VCaP (cell line): ENCODE results near the gene ARHGAP26.

Experiments
- H3K27ac ChIP-seq: fragments of 450-650 bp; 2 replicates; pipeline ENCODE4 v1.5.1; 2017
- TF ChIP-seq, protein P1 (sequence below): fragments of 450-650 bp; conservative IDR thresholded peaks from 2 replicates; pipeline ENCODE4 v1.5.1; 2017; ENCODE audit warnings: mild to moderate bottlenecking, moderate library complexity

The ARHGAP26 gene

DNA sequence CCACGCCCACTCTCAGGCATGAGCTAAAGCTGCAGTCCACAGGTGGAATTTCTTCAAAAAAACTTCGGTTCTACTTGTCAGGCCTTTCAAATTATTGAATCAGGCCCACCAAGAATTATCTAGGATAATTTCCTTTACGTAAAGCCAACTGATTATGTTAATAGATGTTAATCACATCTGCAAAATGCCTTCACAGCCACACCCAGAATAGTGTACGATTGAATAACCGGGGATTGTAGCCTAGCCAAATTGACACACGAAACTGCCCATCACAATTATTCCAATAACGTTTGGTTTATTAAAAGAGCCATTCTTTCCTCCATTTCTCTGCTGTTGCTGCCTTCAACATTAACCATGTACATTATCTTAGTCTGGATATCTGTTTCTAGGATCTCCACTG, 484.6 kb downstream of the ARHGAP26 start:
- H3K27ac ChIP-seq = no peak overlapping the region
- TF ChIP-seq, protein P1, sequence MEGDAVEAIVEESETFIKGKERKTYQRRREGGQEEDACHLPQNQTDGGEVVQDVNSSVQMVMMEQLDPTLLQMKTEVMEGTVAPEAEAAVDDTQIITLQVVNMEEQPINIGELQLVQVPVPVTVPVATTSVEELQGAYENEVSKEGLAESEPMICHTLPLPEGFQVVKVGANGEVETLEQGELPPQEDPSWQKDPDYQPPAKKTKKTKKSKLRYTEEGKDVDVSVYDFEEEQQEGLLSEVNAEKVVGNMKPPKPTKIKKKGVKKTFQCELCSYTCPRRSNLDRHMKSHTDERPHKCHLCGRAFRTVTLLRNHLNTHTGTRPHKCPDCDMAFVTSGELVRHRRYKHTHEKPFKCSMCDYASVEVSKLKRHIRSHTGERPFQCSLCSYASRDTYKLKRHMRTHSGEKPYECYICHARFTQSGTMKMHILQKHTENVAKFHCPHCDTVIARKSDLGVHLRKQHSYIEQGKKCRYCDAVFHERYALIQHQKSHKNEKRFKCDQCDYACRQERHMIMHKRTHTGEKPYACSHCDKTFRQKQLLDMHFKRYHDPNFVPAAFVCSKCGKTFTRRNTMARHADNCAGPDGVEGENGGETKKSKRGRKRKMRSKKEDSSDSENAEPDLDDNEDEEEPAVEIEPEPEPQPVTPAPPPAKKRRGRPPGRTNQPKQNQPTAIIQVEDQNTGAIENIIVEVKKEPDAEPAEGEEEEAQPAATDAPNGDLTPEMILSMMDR = no peak

DNA sequence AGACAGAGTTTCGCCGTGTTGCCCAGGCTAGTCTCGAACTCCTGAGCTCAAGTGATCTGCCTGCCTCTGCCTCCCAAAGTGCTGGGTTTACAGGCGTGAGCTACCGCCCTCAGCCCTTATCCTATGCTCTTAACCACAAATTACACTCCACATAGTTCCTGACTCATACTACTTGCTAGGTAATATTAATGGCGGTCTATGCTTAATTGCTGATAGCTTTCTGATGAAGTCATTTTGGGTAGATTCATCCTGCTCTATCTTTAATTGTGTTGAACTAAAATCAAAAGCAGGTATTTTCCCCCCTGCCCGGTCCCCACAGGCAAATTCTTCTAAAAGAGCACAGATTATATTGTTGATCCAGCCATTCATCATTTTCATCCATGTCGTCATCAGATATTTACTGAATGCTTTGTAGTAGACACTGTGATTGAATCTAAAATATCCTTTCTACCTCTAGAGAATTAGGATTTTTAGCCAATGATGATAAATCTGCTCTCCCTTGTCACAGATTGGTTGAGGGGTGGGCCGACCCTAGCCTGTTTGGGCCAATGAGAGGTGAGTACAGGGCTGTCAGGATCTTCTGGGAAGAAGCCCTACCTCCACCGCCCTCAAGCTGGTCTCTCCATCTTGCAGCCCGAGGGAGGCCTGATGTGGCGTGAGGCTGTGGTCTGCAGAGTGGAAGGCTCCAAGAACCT, 488.5 kb downstream of the ARHGAP26 start:
- TF ChIP-seq, protein P1 = no peak
- no peak overlapping the region for H3K27ac ChIP-seq

DNA sequence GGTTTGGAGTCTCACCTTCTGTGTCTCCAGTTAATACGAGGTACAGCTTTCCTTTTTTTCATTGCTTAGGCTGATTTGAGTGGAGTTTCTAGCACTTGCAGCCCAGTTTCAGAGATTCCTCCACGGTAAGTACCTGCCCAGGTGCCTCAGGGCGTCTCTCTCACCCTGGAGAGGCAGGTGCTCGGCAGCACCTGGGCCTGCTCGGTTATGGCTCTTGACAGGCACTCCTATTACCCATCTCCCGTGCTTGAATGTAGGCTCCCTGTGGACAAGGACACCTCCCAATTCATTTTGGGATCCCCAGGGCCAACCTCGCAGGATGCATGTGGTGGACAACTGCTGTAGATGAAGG, 489.1 kb downstream of the ARHGAP26 start:
- TF ChIP-seq, protein P1 = no peak
- no peak overlapping the region for H3K27ac ChIP-seq

DNA sequence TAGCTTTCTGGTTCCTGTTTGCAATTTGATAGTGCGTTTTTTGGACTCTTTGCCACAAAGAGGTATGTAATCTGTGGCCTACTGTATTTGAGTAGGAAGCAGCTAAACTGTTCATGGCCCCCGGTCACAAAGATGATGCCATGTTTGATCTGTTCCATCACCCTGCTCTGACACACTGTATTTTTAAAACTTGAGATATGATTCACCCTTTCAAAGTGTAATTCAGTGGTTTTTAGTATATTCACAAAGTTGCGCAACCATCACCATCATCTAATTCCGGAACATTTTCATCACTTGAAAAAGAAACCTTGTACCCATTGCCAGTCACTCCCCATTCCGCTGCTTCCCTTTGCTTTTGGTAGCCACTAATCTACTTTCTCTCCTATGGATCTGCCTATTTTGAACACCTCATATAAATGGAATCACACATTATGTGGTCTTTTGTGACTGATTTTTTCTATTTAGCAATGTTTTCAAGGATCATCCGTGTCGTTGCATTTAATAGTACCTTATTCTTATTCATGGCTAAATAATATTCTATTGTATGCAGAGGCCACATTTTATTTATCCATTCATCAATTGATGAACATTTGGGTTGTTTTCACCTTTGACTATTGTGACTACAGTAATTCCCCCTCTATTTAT, 491.7 kb downstream of the ARHGAP26 start:
- no peak overlapping the region for H3K27ac ChIP-seq
- TF ChIP-seq, protein P1 = no peak

DNA sequence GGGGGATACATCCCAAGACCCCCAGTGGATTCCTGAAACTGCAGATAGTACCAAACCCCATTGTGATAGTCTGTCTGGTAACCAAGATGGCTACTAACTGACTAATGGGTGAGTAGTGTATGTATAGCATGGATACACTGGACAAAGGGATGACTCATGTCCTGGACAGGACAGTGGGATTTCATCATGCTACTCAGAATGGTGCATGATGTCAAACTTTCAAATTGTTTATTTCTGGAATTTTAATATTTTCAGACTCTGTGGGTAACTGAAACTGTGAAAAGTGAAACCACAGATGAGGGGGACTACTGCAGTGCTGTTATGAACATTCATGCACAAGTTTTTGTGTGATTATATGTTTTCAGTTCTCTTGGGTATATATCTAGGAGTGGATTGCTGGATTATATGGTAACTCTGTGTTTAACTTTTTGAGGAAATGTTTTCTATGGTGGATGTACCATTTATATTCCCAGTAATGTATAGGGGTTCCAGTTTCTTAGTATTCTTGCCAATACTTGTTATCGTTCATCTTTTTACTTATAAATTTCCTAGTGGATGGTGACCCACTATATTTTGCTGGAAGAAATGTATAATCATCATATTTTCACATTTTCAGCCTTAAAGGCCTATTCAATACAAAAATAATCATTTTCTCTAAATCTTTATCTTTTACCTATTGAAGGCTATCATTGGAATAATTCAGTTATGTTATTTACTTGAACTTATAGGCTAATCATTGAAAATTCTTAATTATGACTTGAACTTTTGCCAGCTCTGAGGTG, 492.4 kb downstream of the ARHGAP26 start:
- H3K27ac ChIP-seq = no peak overlapping the region
- TF ChIP-seq, protein P1 = no peak

DNA sequence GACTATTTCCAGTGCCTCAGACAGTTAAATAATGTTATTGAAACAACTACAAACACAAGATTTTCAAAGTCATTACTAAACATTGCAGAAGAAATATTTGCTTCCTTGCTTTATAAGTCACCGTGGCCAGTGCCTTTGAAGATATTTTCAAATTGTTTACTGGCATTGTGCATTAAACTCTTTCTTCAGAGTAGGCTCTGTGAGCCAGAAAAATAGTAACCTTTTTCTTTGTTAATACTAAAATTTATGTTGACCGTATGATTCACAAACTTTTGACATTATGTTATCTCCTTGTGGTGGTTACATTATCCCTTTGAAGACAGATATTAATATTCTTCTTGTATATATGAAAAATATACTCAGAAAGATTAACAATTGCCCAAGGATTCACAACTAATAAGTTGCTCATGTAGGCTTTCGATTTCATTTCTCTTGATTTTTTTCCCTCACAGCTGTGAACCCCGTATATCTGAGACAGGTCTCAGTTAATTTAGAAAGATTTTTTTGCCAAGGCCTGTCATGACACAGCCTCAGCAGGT, 493.2 kb downstream of the ARHGAP26 start:
- no peak overlapping the region for H3K27ac ChIP-seq
- TF ChIP-seq, protein P1 = no peak

DNA sequence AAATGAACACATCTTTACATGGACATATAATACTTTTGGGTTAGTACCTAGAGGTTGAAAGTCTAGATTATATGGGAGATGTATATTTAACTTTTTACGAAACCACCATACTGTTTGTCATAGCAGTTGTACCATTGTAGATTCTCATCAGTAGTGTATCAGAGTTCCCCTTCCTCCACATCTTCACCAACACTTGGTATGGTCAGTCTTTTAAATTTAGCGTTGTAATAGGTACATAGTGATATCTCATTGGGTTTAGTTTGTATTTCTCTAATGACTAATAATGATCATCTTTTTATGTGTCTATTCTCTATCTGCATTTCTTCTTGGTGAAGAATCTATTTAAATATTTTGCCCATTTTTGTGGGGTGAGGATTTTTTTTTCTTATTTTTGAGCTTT, 495.8 kb downstream of the ARHGAP26 start:
- no peak overlapping the region for H3K27ac ChIP-seq
- TF ChIP-seq, protein P1 = no peak
